C4-2B (cell line): ENCODE measurements around the gene CELA1.

Experiments used
- CTCF ChIP-seq: fragments of 450-650 bp; conservative IDR thresholded peaks from 2 replicates; pipeline ENCODE4 v1.5.1; 2017; ENCODE audit warnings: mild to moderate bottlenecking
- ZFX ChIP-seq: fragments of 450-650 bp; IDR thresholded peaks from 2 replicates; pipeline ENCODE4 v1.6.1; 2017

- TF ChIP-seq CTCF (no peak), ZFX (no peak)
Observed at GRCh38 chr12:51371295-51371953, 24.9 kb upstream of the CELA1 start.
